Measurements from ENCODE around the gene KDM4B. TPM values are rescaled to one million over a fixed set of nuclear protein-coding genes. Genes with fewer than 3 reads are reported as not detected.

KDM4B gene
- total and polyA plus RNA-seq, 10 of the 15 experiments (the other 5 are each of a cell fraction or from before 2014, with no cell fraction given), result 0.47 to 49.6 (median 16.2) TPM

- TF ChIP-seq ZNF687 (IDR thresholded peaks at IDR 0.05), result peak; percentile 62; the same call in 1 of the 2 replicates
- peak; percentile 86; the same call in 1 of the 2 replicates for TF ChIP-seq MXI1 (IDR thresholded peaks at IDR 0.05; ENCODE audit: low read depth, low read length)
- no peak for TF ChIP-seq MYC (IDR thresholded peaks at IDR 0.05; ENCODE audit: insufficient read depth, insufficient read length, insufficient replicate concordance, low read length, severe bottlenecking)
- 0 out of 3 replicates have a peak, but pooled peaks have one; percentile 10 for TF ChIP-seq POU2F2 (IDR thresholded peaks at IDR 0.05; ENCODE audit: borderline replicate concordance, low read depth, low read length)
- TF ChIP-seq YY1 (IDR thresholded peaks at IDR 0.05; ENCODE audit: low read depth, low read length), result 0 out of 2 replicates have a peak, but pooled peaks have one; percentile 33
- no peak for TF ChIP-seq CEBPZ (IDR thresholded peaks at IDR 0.05; ENCODE audit: low read depth, low read length)
- no peak; the same call in 1 of the 2 replicates for TF ChIP-seq POLR2A (IDR thresholded peaks at IDR 0.05; ENCODE audit: low read depth, low read length)
- peak; percentile 91 for TF ChIP-seq FOXK2 (IDR thresholded peaks at IDR 0.05)
- no peak for TF ChIP-seq FOS (IDR thresholded peaks at IDR 0.05; ENCODE audit: borderline replicate concordance, extremely low read depth, insufficient read length)
- TF ChIP-seq CTCF (IDR thresholded peaks at IDR 0.05 in 2 of 3, conservative IDR thresholded peaks at IDR 0.05 in 1 of 3; ENCODE audit: control insufficient read depth in 2 of 3, extremely low read depth in 1 of 3, insufficient read depth in 1 of 3, low read depth in 3 of 3, low read length in 3 of 3), result no peak
- TF ChIP-seq TCF12 (IDR thresholded peaks at IDR 0.05; ENCODE audit: low read depth, low read length), result peak; percentile 80; the same call in 1 of the 2 replicates
- peak; percentile 85 for TF ChIP-seq MLLT1 (IDR thresholded peaks at IDR 0.05)
- TF ChIP-seq ZNF592 (IDR thresholded peaks at IDR 0.05), result no peak
Measured at GRCh38 chr19:5130371-5131030, 161.6 kb downstream of the KDM4B start (continued).

Measured in GM12878 (cell line).